Mesenchymal stem cell (in vitro differentiated cells and primary cell): ENCODE measurements around the gene HDLBP.

Experiments
- DNase-seq: peaks from one replicate; pipeline ENCODE4 v3.0.0-alpha.2; 2013
- H2AFZ ChIP-seq: one replicate; pipeline ENCODE4 v1.6.1; 2013; ENCODE audit warnings: low read depth, mild to moderate bottlenecking, control low read depth, inconsistent platforms, low read length, moderate library complexity
- H2AK5ac ChIP-seq: 2 replicates; pipeline ENCODE4 v1.6.1; 2013; ENCODE audit warnings: low read length, moderate library complexity, mild to moderate bottlenecking, inconsistent platforms; ENCODE audit not compliant: severe bottlenecking
- H2BK120ac ChIP-seq: one replicate; pipeline ENCODE4 v1.6.1; 2013; ENCODE audit warnings: low read depth, mild to moderate bottlenecking, inconsistent platforms, low read length, moderate library complexity
- H2BK12ac ChIP-seq, 2 experiments: one replicate each; pipeline ENCODE4 v1.6.1; 2013; ENCODE audit warnings: inconsistent platforms in 2 of 2, low read length in 2 of 2, mild to moderate bottlenecking in 2 of 2, moderate library complexity in 2 of 2, control low read depth in 1 of 2
- H2BK15ac ChIP-seq: one replicate; pipeline ENCODE4 v1.6.1; 2013; ENCODE audit warnings: mild to moderate bottlenecking, low read depth, inconsistent platforms; ENCODE audit not compliant: poor library complexity, severe bottlenecking
- H2BK5ac ChIP-seq: 2 replicates; pipeline ENCODE4 v1.6.1; 2013; ENCODE audit warnings: low read depth, mild to moderate bottlenecking, low read length, control low read depth, inconsistent platforms; ENCODE audit not compliant: poor library complexity, severe bottlenecking
- H3K14ac ChIP-seq, 2 experiments: one replicate each; pipeline ENCODE4 v1.6.1; 2013; ENCODE audit warnings: inconsistent platforms in 2 of 2, low read length in 2 of 2, control low read depth in 1 of 2, mild to moderate bottlenecking in 1 of 2, moderate library complexity in 1 of 2
- H3K18ac ChIP-seq, 2 experiments: one replicate each; pipeline ENCODE4 v1.6.1; 2013; ENCODE audit warnings: inconsistent platforms in 2 of 2, low read length in 2 of 2, control low read depth in 1 of 2, low read depth in 1 of 2, mild to moderate bottlenecking in 1 of 2
- H3K23ac ChIP-seq, 2 experiments: one replicate each; pipeline ENCODE4 v1.6.1; 2013; ENCODE audit warnings: inconsistent platforms in 2 of 2, low read length in 2 of 2, mild to moderate bottlenecking in 2 of 2, moderate library complexity in 2 of 2, control low read depth in 1 of 2
- H3K27ac ChIP-seq: 2 replicates; pipeline ENCODE4 v1.5.1; 2013; ENCODE audit warnings: mild to moderate bottlenecking, moderate library complexity, low read length, control low read depth, inconsistent platforms; ENCODE audit not compliant: poor library complexity, severe bottlenecking
- H3K27me3 ChIP-seq, 2 experiments: 2 replicates each; pipeline versions ENCODE4 v1.6.1 to v1.7.0; 2013; ENCODE audit warnings: low read length in 2 of 2, mild to moderate bottlenecking in 2 of 2, moderate library complexity in 2 of 2, control low read depth in 1 of 2, inconsistent platforms in 1 of 2; ENCODE audit not compliant: control insufficient read depth in 1 of 2, insufficient read depth in 1 of 2
- H3K36me3 ChIP-seq, 2 experiments: 2 replicates each; pipeline versions ENCODE4 v1.6.1 to v1.7.0; 2013; ENCODE audit warnings: low read length in 2 of 2, control low read depth in 1 of 2, inconsistent platforms in 1 of 2, low read depth in 1 of 2, mild to moderate bottlenecking in 1 of 2; ENCODE audit not compliant: insufficient read depth in 2 of 2, control insufficient read depth in 1 of 2
- H3K4ac ChIP-seq, 2 experiments: one replicate each; pipeline ENCODE4 v1.6.1; 2013; ENCODE audit warnings: inconsistent platforms in 2 of 2, low read length in 2 of 2, mild to moderate bottlenecking in 2 of 2, moderate library complexity in 2 of 2, control low read depth in 1 of 2, low read depth in 1 of 2
- H3K4me1 ChIP-seq: 2 replicates; pipeline ENCODE4 v1.6.1; 2013; ENCODE audit warnings: low read depth, low read length, control low read depth; ENCODE audit not compliant: control insufficient read depth, insufficient read depth
- H3K4me2 ChIP-seq: 2 replicates; pipeline ENCODE4 v1.6.1; 2013; ENCODE audit warnings: low read length, mild to moderate bottlenecking, inconsistent platforms; ENCODE audit not compliant: poor library complexity, severe bottlenecking
- H3K4me3 ChIP-seq, 2 experiments: 2 replicates each; pipeline versions ENCODE4 v1.5.1 to v1.7.0; 2013; ENCODE audit warnings: low read length in 2 of 2, mild to moderate bottlenecking in 2 of 2, control low read depth in 1 of 2, low read depth in 1 of 2; ENCODE audit not compliant: insufficient read depth in 1 of 2
- H3K79me1 ChIP-seq: replicated peaks from 2 replicates; pipeline ENCODE4 v1.6.1; 2013; ENCODE audit warnings: mild to moderate bottlenecking, control low read depth, low read length, inconsistent platforms; ENCODE audit not compliant: poor library complexity, severe bottlenecking
- H3K9ac ChIP-seq: 2 replicates; pipeline ENCODE4 v1.7.0; 2013; ENCODE audit warnings: mild to moderate bottlenecking, low read length, moderate library complexity
- H3K9me3 ChIP-seq: 2 replicates; pipeline ENCODE4 v1.7.0; 2013; ENCODE audit warnings: mild to moderate bottlenecking, low read length; ENCODE audit not compliant: control insufficient read depth
- H4K8ac ChIP-seq: one replicate; pipeline ENCODE4 v1.6.1; 2013; ENCODE audit warnings: inconsistent platforms, mild to moderate bottlenecking, low read length, moderate library complexity
- H4K91ac ChIP-seq: one replicate; pipeline ENCODE4 v1.6.1; 2013; ENCODE audit warnings: mild to moderate bottlenecking, low read length, inconsistent platforms
- WGBS: methylation state at CpG from one replicate; pipeline ENCODE4 v1.1.7; 2013; ENCODE audit warnings: mixed read lengths; 5-methylcytosine and 5-hydroxymethylcytosine counted together

Gene HDLBP

DNA sequence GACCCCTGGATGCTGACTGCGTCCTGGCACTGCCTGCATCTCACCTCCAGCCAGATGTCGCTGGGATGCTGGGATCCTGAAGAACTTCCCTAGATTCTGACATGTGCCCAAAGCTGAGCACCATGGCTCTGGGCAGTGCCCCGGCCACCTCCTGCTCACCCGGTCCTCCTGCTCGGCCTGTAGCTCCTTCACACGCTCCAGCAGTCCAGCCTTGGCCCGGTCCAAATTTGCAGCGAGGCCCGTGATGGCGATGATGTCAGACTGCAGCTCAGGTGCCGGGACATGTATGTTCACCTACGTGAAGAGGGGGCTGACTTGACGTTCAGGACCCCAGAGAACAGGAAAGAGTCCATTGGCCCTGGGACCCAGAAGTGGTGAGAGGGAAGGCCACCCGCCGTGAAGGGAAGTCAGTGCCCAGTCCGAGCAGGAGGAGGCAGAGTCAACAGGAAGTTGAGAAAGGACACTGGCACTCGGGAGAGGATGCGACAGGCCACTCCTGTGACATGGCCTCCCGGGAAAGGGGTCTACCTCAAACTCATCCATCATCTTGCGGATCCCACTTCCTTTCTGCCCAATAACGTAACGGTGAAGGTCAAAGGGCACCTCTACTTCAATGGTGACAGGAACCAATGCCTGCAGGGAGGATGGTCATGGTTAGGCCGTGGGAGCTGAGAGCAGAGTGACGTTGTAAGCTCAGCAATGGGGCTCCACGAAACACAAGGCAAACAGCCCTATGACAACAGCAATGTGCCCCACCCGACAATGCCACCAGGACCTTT, 80.3 kb downstream of the HDLBP start:
- Histone ChIP-seq H3K27me3 (no peaks in the 10 kb centered on the region), H2BK5ac (no peak overlapping the region), H2AFZ (no peak overlapping the region), H2BK120ac (no peak overlapping the region), H3K79me1 (peaks cover 49% of the 10 kb centered on the region), H4K91ac (peak overlapping the region; percentile 18), H3K9ac (no peak overlapping the region), H2AK5ac (no peak overlapping the region), H4K8ac (no peak overlapping the region), H3K4me2 (no peak overlapping the region), H3K36me3 (peaks cover 96 to 99% of the 10 kb centered on the region in 2 experiments), H3K4me1 (peaks cover 12% of the 10 kb centered on the region), H3K4ac (no peak overlapping the region), H3K4me3 (no peak overlapping the region), H3K27ac (no peak overlapping the region), H2BK12ac (peak overlapping the region in 1 of 2 experiments; percentile 23), H3K18ac (no peak overlapping the region), H3K14ac (no peak overlapping the region), H2BK15ac (no peak overlapping the region), H3K9me3 (no peaks in the 10 kb centered on the region), H3K23ac (no peak overlapping the region)
- WGBS = 87% methylated on average over 26 of the region's 26 CpGs
- DNase-seq = no peak

DNA sequence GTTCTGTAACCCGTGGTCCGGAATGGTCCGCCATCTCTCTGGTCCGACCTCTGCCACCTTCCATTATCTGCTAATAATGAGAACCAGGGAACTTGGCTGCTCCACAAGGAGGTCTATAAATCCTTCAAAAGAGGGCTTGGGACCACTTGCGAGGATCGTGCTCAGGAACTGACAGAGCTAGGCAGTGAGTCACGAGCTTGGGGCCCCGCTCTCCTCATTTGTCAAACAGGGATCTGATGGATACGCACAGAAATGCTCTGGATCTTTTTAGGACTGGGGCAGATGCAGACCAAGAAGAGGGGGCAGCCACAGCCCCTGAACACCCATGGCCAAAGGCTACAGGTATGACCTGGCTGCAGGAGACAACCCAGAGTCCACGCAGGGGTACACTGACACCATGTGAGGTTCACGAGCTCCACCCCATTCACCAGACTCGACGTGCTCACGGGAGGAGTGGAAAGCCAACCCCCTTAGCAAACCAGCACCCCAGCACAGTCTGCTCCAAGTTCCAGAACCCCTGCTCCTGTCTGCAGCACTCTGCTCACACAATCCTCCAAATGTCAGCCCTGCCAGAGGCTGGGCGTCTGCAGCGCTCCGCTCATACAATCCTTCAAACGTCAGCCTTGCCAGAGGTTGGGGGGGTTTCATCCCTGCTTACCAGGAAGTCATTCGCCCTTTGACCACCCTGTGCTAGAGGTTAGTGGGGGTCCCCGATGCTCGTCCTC, 81.2 kb downstream of the HDLBP start:
- no peak overlapping the region for H3K4me3 ChIP-seq
- H3K27ac ChIP-seq = no peak overlapping the region
- H3K27me3 ChIP-seq = no peaks in the 10 kb centered on the region
- no peak overlapping the region for H3K4me2 ChIP-seq
- peaks cover 96 to 98% of the 10 kb centered on the region in 2 experiments for H3K36me3 ChIP-seq
- H2AK5ac ChIP-seq = no peak overlapping the region
- no peaks in the 10 kb centered on the region for H3K9me3 ChIP-seq
- no peak overlapping the region for H4K91ac ChIP-seq
- H2BK12ac ChIP-seq = no peak overlapping the region
- WGBS = 91% methylated on average over 21 of the region's 21 CpGs
- H2BK120ac ChIP-seq = no peak overlapping the region
- no peak overlapping the region for H2BK5ac ChIP-seq
- peaks cover 46% of the 10 kb centered on the region for H3K79me1 ChIP-seq
- H3K4me1 ChIP-seq = peaks cover 12% of the 10 kb centered on the region
- no peak overlapping the region for H3K14ac ChIP-seq
- no peak overlapping the region for H3K4ac ChIP-seq
- H2BK15ac ChIP-seq = no peak overlapping the region
- H3K9ac ChIP-seq = no peak overlapping the region
- H3K18ac ChIP-seq = no peak overlapping the region
- DNase-seq = no peak
- H4K8ac ChIP-seq = no peak overlapping the region
- no peak overlapping the region for H3K23ac ChIP-seq
- H2AFZ ChIP-seq = no peak overlapping the region

DNA sequence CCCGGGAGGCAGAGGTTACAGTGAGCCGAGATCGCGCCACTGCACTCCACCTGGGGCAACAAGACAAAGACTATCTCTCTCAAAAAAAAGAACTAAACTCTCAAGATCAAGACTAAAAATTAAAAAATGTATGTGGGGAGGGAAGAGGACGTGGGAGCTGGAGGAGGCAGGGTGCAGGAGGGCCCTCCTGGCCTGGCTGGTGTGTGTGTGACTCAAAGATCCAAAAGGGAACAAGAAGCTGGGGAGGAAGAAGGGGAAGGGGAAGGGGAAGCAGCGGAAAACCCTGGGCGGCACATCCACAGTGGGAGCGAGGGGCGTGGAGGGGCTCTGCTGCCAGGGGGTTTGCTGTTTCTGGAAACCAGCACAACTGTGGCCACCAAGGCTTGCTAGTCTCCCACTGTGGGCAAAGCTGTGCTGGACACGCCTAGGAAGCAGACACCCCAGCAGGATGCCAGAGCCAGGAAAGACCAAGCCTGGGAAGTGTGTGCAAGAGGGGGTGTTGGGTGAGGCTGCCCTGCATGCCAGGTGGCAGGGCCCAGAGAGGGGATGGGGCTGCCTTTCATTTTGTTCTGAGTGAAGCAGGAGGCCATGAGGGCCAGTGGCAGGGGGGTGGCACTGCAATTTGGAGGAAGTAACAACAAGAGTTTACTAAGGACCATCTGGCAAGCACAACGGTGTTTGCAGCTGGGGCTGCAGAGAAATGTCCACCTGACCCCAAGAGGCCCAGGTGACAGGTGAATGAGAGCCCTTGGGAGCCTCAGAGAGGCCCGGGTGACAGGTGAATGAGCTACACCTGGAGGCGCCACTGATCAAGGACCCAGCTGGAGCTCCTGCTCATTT, 82.5 kb downstream of the HDLBP start:
- Histone ChIP-seq H2BK15ac (no peak overlapping the region), H2AFZ (no peak overlapping the region), H2AK5ac (no peak overlapping the region), H2BK12ac (no peak overlapping the region), H4K91ac (peak overlapping the region; percentile 15), H3K4me3 (no peak overlapping the region), H3K18ac (no peak overlapping the region), H3K4me1 (peaks cover 12% of the 10 kb centered on the region), H3K23ac (no peak overlapping the region), H3K9ac (no peak overlapping the region), H2BK120ac (no peak overlapping the region), H3K4ac (no peak overlapping the region), H3K27ac (no peak overlapping the region), H4K8ac (no peak overlapping the region), H3K14ac (no peak overlapping the region), H3K4me2 (no peak overlapping the region), H3K36me3 (peaks cover 97 to 98% of the 10 kb centered on the region in 2 experiments), H2BK5ac (no peak overlapping the region), H3K79me1 (peaks cover 42% of the 10 kb centered on the region), H3K27me3 (no peaks in the 10 kb centered on the region), H3K9me3 (no peaks in the 10 kb centered on the region)
- DNase-seq = no peak
- 95% methylated on average over 9 of the region's 13 CpGs for WGBS

DNA sequence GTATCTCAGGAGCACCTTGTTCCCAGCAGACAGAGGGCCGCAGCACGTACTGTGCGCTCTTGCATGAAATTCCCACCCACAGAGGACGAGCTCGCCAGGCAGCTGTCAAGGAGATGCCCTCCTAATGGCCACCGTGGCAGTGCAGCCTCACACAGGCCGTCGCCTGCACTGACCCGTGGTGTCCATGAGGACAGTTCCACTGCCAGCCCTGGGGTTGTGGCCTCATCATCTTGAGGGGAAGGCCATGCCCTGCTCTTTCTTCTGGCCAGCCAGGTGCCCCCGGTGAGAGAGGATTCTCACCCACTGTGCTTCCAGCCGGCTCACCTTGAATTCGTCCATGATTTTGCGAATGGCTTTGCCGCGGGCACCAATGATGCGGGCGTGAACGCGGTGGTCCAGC, 85.0 kb downstream of the HDLBP start:
- no peak overlapping the region for H4K8ac ChIP-seq
- no peak overlapping the region for H3K4ac ChIP-seq
- no peak overlapping the region for H2AK5ac ChIP-seq
- H2AFZ ChIP-seq = no peak overlapping the region
- no peak overlapping the region for H3K14ac ChIP-seq
- no peak overlapping the region for H2BK15ac ChIP-seq
- no peaks in the 10 kb centered on the region for H3K27me3 ChIP-seq
- H3K4me1 ChIP-seq = peaks cover 9% of the 10 kb centered on the region
- H2BK120ac ChIP-seq = no peak overlapping the region
- no peak overlapping the region for H3K27ac ChIP-seq
- no peak overlapping the region for H2BK5ac ChIP-seq
- DNase-seq = no peak
- peaks cover 97 to 99% of the 10 kb centered on the region in 2 experiments for H3K36me3 ChIP-seq
- H2BK12ac ChIP-seq = no peak overlapping the region
- peaks cover 41% of the 10 kb centered on the region for H3K79me1 ChIP-seq
- H3K23ac ChIP-seq = no peak overlapping the region
- no peak overlapping the region for H3K18ac ChIP-seq
- WGBS = 98% methylated on average over 19 of the region's 19 CpGs
- H4K91ac ChIP-seq = peak overlapping the region; percentile 27
- H3K9ac ChIP-seq = no peak overlapping the region
- H3K9me3 ChIP-seq = no peaks in the 10 kb centered on the region
- no peak overlapping the region for H3K4me3 ChIP-seq
- no peak overlapping the region for H3K4me2 ChIP-seq
